Osteocyte (in vitro differentiated cells): ENCODE results near the gene PDK2. TPM values are rescaled to one million over a fixed set of nuclear protein-coding genes. Genes with fewer than 3 reads are reported as not detected.
A peak's percentile ranks its signal among the peaks of the same experiment; 100 is the strongest.

Experiments used
- DNase-seq: peaks from one replicate; pipeline ENCODE4 v3.0.0; 2021; ENCODE audit warnings: mixed read lengths; ENCODE audit not compliant: unreplicated experiment; ENCODE audit errors: extremely low spot score
- H3K27ac Mint-ChIP-seq: one replicate; pipeline ENCODE4 v1.8.0; 2021; ENCODE audit warnings: mild to moderate bottlenecking, mixed read lengths; ENCODE audit not compliant: unreplicated experiment
- H3K27me3 Mint-ChIP-seq: one replicate; pipeline ENCODE4 v1.8.0; 2021; ENCODE audit warnings: mixed read lengths; ENCODE audit not compliant: unreplicated experiment
- H3K36me3 Mint-ChIP-seq: one replicate; pipeline ENCODE4 v1.8.0; 2021; ENCODE audit warnings: mixed read lengths; ENCODE audit not compliant: unreplicated experiment
- H3K4me1 Mint-ChIP-seq: one replicate; pipeline ENCODE4 v1.8.0; 2021; ENCODE audit warnings: mixed read lengths; ENCODE audit not compliant: unreplicated experiment
- H3K4me3 Mint-ChIP-seq: one replicate; pipeline ENCODE4 v1.8.0; 2021; ENCODE audit warnings: mild to moderate bottlenecking, moderate library complexity, mixed read lengths; ENCODE audit not compliant: unreplicated experiment
- H3K9me3 Mint-ChIP-seq: one replicate; pipeline ENCODE4 v1.8.0; 2021; ENCODE audit warnings: mixed read lengths; ENCODE audit not compliant: unreplicated experiment
- CTCF ChIP-seq: fragments of 200-600 bp; sonication (generic); IDR thresholded peaks from 2 replicates; pipeline ENCODE4 v1.5.0; 2021; ENCODE audit warnings: antibody characterized with exemption, mild to moderate bottlenecking, moderate library complexity
- total RNA-seq: library from RNA; stranded (reverse); gene quantifications from 2 replicates; pipeline ENCODE4 v1.2.1, GENCODE V29; 2021

The PDK2 gene
- total RNA-seq, 1 donor from 2014 or later, result 66.2 TPM

DNA sequence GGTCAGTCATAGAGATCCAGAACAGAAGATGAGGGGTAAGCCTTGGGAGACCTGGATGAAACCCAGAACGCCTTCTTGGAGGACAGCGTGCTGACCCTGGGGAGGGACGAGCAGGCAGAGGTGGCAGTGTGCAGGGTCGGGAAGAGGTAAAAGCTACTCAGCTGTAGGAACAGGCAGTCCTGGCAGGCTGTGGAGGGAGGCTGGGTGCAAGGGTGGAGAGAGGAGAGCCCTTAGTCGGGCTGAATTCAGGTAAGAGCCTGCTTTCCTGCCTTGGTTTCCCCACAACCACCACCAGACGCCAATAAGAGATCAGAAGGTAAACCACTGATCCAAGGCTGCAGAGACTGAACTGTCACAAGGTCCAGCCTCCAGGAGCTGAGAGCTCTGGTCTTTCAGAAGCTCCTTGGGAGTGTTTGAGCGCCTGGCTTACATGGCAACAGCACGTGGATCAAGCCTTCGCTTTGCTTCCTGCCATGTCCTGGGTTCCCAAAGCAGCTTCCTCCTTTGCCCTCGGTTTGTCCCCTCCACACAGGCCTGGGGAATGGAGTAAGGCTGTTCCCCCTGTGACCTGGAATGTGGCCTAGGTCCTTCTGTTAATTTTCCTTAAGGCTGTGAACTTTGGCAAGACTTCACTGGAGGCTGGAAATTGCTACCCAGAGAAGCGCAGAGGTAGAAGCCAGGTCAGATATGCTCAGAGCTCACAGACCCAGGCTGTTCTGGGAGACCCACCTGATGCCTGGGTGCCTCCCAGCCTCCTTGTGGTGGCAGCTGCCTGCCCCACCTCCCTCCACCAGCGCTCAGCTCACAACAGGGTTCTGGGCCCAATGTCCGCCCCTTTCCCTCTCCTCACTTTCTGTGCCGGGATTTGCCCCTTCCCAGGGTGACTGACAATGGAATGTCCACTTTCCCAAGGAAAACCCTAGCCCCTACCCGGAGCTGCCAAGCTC, 3.9 kb upstream of the PDK2 start:
- Mint-ChIP-seq H3K4me3 (no peak overlapping the region), H3K27ac (peak overlapping the region; percentile 66), H3K4me1 (peaks cover 25% of the 10 kb centered on the region), H3K9me3 (no peaks in the 10 kb centered on the region), H3K27me3 (no peaks in the 10 kb centered on the region), H3K36me3 (peaks cover 21% of the 10 kb centered on the region)
- no peak for TF ChIP-seq CTCF
- DNase-seq, result no peak

GRCh38 chr17:50091918-50092285, 3.2 kb upstream of the PDK2 start:
- TF ChIP-seq CTCF, result no peak
- H3K27ac Mint-ChIP-seq, result peak overlapping the region; percentile 47
- H3K27me3 Mint-ChIP-seq, result no peaks in the 10 kb centered on the region
- H3K4me3 Mint-ChIP-seq, result no peak overlapping the region
- H3K9me3 Mint-ChIP-seq, result no peaks in the 10 kb centered on the region
- H3K36me3 Mint-ChIP-seq, result peaks cover 21% of the 10 kb centered on the region
- no peak for DNase-seq
- H3K4me1 Mint-ChIP-seq, result peaks cover 32% of the 10 kb centered on the region

DNA sequence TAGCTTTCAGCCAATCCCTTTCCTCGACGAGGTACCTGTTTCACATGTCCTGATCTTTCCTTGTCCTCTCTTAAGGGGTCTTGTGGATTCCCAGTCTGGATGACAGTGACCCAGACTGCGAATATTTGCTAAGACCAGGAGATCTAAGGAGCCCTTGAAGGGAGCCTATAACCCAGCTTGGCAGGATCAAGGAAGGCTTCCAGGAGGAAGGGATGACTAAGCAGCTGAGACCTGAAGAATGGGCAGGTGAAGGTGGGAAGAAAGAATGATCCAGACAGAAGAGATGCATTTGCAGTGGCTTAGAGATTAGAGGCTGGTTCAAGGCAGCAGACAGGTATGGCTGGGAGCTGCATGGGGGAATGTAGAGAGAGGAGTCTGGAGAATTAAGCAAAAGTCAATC, 1.9 kb upstream of the PDK2 start:
- no peak overlapping the region for H3K4me3 Mint-ChIP-seq
- DNase-seq, result no peak
- no peak for TF ChIP-seq CTCF
- H3K9me3 Mint-ChIP-seq, result no peaks in the 10 kb centered on the region
- peak overlapping the region; percentile 36 for H3K27ac Mint-ChIP-seq
- H3K27me3 Mint-ChIP-seq, result no peaks in the 10 kb centered on the region
- H3K36me3 Mint-ChIP-seq, result peaks cover 23% of the 10 kb centered on the region
- peaks cover 34% of the 10 kb centered on the region for H3K4me1 Mint-ChIP-seq

DNA sequence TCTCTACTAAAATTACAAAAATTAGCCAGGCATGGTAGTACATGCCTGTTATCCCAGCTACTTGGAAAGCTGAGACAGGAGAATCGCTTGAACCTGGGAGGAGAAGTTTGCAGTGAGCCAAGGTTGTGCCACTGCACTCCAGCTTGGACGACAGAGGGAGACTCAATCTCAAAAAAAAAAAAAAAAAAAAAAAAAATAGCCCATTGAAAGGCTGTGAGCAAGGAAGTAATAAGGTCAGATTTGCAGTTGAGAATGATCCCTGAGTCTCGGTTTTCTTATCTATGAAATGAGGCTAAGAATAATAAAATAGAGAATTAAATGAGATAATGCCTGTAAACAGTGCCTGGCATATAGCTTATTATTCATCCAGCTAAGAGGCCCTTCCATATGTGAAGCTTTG, 1.3 kb upstream of the PDK2 start:
- peak overlapping the region; percentile 89 for H3K27ac Mint-ChIP-seq
- H3K36me3 Mint-ChIP-seq, result peaks cover 23% of the 10 kb centered on the region
- no peak for DNase-seq
- H3K4me1 Mint-ChIP-seq, result peaks cover 37% of the 10 kb centered on the region
- no peaks in the 10 kb centered on the region for H3K27me3 Mint-ChIP-seq
- no peaks in the 10 kb centered on the region for H3K9me3 Mint-ChIP-seq
- no peak for TF ChIP-seq CTCF
- H3K4me3 Mint-ChIP-seq, result no peak overlapping the region

GRCh38 chr17:50094243-50094752, 853 bp upstream of the PDK2 start:
- DNase-seq, result peak; percentile 95
- TF ChIP-seq CTCF, result peak; percentile 93
- Mint-ChIP-seq H3K36me3 (peaks cover 21% of the 10 kb centered on the region), H3K27me3 (no peaks in the 10 kb centered on the region), H3K4me1 (peaks cover 37% of the 10 kb centered on the region), H3K27ac (peak overlapping the region; percentile 89), H3K4me3 (peak overlapping the region; percentile 96), H3K9me3 (no peaks in the 10 kb centered on the region)
